Measurements from ENCODE around the gene PHLDA1.

DNA sequence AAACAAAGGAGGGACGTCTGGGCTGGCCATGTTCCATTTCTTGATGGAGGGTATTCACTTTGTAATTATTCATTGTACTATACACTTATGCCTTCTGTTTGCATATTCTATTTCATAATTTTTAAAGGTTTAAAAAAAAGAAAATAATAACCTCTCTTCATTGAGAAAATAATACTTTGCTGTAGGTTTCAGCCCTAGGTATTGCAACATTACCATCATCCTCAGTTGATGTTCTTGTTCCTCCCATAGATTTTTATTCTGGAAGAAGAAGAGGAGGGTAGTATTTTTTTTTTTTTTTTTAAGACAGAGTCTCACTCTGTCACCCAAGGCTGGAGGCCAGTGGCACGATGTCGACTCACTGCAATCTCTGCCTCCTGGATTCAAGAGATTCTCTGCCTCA, 54.7 kb downstream of the PHLDA1 start:
- TF ChIP-seq EZH2phosphoT487 (IDR thresholded peaks at IDR 0.05; ENCODE audit: insufficient read depth, low read depth) (no peak), EZH2 (IDR thresholded peaks at IDR 0.05; ENCODE audit: insufficient read depth, poor library complexity, severe bottlenecking) (no peak)

Measured in GM23248 (cell line).